CD4-positive, alpha-beta T cell treated with Interleukin-4 for 4 hours (primary cell): ENCODE measurements around the gene RMC1.
A peak's percentile ranks its signal among the peaks of the same experiment; 100 is the strongest.
"Not testable (repeated sequence)": the region's sequence is repeated elsewhere in the genome, so short reads cannot be mapped to it uniquely, and the experiment has no call there.

ENCODE experiments used
- DNase-seq: peaks from one replicate; pipeline ENCODE4 v3.0.0-alpha.2; 2020

RMC1 gene

DNA sequence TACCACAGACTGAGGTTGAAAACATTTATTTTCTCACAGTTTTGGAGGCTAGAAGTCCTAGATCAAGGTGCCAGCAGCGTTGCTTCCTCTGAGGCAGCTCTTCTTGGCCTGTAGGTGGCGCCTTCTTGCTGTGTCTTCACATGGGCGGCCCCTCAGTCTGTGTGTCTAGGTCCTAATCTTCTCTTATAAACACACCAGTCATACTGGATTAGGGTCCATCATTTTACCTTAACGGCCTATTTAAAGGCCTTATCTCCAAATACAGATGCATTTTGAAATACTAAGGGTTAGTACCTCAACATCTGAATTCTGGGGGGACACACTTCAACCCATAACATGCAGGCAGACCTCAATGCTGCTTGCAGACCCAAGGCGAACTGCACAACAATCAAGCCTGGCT lies 4.4 kb upstream of the RMC1 start:
- DNase-seq = peak; percentile 79

- DNase-seq = no peak
These were observed 4.0 kb upstream of the RMC1 start for GRCh38 chr18:23499291-23499781.

DNA sequence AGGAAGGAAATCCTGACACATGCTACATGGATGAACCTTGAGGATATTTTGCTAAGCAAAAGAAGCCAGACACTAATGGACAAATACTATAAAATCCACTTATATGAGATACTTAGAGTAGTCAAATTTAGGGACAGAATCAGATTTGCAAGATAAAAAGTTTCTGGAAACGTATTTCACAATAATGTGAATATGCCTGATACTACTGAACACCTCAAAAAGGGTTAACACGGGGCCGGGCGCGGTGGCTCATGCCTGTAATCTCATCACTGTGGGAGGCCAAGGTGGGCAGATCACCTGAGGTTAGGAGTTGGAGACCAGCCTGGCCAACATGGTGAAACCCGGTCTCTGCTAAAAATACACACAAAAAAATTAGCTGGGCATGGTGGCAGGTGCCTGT lies 1.7 kb upstream of the RMC1 start:
- no peak for DNase-seq

DNA sequence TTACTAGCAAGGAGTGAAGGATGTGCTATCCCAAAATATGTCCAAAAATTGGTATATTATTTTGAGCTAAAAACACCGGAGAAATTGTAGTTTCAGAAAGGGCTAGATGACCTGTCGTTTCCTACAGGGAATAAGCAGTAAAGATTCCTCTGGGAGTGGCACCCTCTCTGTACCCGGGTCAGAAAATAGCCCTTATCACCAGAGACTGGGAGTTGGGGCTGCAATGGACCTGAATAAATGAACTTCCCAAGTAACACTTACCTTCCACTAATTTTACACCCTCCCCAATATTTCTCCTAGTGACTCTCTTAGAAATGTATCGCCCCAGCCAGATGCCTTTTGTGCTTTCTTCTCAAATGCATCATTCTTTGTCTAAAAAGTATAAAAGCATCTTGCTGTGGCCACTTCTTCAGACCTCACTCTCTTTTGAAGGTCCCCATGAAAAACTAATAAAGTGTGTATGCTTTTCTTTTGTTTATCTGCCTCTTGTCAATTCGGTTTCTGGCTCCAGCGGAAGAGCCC lies 734 bp upstream of the RMC1 start:
- no peak for DNase-seq

- no peak for DNase-seq
These were observed 643 bp downstream of the RMC1 start for GRCh38 chr18:23503963-23504344.

- DNase-seq = peak; percentile 30
These were observed 1.4 kb downstream of the RMC1 start for GRCh38 chr18:23504720-23505119.

- DNase-seq = no peak
These were observed 3.1 kb downstream of the RMC1 start for GRCh38 chr18:23506393-23506792.

- not testable (repeated sequence) for DNase-seq
These were observed 7.6 kb downstream of the RMC1 start for GRCh38 chr18:23510923-23511322.

GRCh38 chr18:23512216-23512615 lies 8.9 kb downstream of the RMC1 start:
- DNase-seq = not testable (repeated sequence)

DNA sequence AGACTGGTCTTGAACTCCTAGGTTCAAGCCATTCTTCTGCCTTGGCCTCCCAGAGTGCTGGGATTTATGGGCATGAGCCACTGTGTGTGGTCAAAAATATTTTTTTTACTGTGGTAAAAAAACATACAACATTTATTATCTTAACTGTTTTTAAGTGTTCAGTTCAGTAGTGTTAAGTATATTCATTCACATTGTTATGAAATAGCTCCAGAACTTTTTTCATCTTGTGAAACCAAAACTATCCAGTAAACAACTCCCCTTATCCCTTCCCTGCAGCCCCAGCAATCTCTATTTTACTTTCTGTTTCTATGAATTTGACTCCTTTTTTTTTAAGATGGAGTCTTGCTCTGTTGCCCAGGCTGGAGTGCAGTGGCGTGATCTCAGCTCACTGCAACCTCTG lies 9.3 kb downstream of the RMC1 start:
- no peak for DNase-seq

DNA sequence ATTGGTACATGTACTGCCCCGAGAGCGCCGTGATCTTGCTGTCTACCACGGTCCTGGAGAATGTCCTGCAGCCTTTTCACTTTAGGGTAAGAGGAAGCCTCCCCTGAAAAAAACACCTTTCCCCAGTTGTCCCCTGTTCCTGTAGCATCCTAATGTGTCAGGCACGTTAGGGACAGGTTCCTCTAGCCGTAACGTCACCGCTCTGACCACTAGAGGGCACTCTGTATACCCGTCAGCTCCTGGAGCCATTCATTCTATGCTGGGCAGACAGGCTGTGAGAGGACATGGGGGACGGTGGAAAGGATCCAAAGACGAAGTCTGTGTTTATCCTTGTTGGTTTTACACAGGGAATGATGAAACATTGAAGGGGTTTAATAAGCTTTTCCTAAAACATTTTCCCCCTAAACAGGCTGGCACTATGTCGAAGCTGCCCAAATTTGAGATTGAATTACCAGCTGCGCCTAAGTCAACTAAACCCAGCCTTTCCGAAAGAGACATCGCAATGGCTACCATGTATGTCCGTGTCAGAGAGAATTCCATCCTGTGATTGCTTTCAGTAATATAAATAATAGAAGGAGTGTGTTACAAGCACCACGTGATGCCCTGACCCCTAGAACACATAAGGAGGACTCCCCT lies 12.7 kb downstream of the RMC1 start:
- peak; percentile 83 for DNase-seq

DNA sequence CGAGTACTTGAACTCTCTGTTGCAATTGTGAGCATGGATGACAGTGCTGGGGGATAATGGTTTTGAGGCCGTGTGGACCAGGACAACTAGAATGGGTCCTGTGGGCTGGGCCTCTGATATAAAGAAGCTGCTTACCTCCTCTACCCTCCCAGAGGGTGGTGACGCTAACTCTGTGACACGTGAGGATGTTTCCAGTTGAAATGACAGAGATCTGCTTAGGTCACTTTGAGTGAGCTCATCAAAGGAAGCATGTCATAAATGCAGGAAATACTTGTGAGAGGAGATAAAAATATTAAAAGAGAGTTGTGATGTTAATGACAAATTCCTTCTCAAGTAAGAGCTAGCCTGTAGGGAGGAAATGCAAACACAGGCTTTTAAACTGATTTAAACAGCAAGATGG lies 16.4 kb downstream of the RMC1 start:
- DNase-seq = no peak

DNA sequence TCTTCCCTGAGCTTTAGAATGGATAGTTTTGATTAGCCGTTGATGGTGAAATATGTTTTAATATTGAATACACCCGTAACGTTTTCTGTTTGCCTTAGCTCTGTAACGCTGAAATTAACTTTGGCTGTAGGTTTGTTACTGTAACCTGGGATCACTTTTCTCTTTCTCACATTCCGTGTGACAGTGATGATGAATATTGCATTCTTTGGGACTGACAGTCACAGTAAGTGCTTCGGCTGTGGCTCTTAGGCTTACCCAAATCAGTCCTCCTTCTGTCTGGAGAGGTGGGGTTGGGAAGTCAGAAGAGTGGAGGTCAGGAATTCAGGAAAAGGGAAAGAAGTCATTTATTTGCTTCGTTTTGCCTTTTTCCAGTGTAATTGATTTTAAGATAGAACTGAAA lies 18.0 kb downstream of the RMC1 start:
- no peak for DNase-seq

GRCh38 chr18:23521907-23522306 lies 18.6 kb downstream of the RMC1 start:
- no peak for DNase-seq

- DNase-seq = no peak
These were observed 20.3 kb downstream of the RMC1 start for GRCh38 chr18:23523429-23524212.

- no peak for DNase-seq
These were observed 20.9 kb downstream of the RMC1 start for GRCh38 chr18:23524213-23524707.

GRCh38 chr18:23526501-23527063 lies 23.3 kb downstream of the RMC1 start:
- DNase-seq = no peak

DNA sequence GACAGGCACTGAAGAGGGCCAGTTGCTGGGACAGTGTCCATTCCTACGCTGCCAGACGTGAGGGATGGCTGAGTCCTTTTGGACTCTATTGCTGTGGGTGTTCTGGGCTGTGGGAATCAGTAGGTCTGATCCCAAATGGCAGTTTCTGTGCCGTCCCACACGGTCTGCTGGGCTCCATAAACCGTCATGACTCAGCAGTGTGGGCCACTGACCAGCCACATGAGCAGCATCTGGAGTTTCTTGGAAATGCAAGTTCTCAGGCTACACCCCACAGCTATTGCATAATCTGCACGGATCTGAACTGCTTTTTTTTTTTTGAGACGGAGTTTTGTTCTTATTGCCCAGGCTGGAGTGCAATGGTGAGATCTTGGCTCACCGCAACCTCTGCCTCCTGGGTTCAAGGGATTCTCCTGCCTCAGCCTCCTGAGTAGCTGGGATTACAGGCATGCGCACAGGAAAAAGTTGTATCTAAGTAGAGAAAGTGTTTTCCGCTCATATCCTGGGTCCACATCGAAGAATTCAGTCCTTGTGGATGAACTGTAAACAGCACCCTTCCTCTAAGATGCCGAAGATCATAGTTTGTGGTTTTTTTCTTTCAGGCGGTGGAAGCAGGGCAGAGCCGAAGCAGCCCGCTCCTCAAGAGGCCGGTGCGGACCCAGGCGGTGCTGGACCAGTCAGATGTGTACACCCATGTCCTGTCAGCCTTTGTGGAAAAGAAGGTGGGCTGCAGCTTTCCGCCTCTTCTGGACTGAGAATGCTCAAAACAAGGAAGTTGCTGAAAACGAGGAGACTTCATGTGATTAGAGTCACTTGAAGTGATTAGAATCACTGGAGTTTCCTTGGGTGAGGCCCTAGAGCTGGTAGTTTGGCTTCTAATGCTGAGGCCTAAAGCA lies 25.5 kb downstream of the RMC1 start:
- no peak for DNase-seq

GRCh38 chr18:23529604-23530003 lies 26.3 kb downstream of the RMC1 start:
- DNase-seq = peak; percentile 16

DNA sequence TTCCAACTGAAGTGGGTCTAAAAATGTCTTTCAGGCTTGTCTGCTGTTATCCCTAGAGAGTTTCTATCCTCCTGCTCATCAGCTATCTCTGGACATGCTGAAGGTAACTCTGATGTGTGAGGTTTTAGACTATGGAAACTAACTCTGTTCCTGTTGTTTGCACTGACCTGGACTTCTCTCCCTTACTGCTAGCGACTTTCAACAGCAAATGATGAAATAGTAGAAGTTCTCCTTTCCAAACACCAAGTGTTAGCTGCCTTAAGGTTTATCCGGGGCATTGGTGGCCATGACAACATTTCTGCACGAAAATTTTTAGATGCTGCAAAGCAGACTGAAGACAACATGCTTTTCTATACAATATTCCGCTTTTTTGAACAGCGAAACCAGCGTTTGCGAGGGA lies 26.9 kb downstream of the RMC1 start:
- no peak for DNase-seq

GRCh38 chr18:23531912-23532311 lies 28.6 kb downstream of the RMC1 start:
- no peak for DNase-seq

- no peak for DNase-seq
These were observed 29.5 kb downstream of the RMC1 start for GRCh38 chr18:23532848-23533247.

GRCh38 chr18:23534276-23534675 lies 31.0 kb downstream of the RMC1 start:
- no peak for DNase-seq
